Bronchial epithelial cell (primary cell): ENCODE measurements around the gene MAP4K5. TPM values are rescaled to one million over a fixed set of nuclear protein-coding genes. Genes with fewer than 3 reads are reported as not detected.

Source experiments
- DNase-seq: peaks from one replicate; pipeline ENCODE4 v3.0.0-alpha.2; 2010; ENCODE audit warnings: low read depth
- FAIRE-seq: peaks from 2 replicates; lab custom pipeline; 2011; peaks lifted over from hg19 to GRCh38; lab: Jason Lieb, UNC
- H3K27me3 ChIP-seq: 2 replicates; pipeline ENCODE4 v1.5.1; 2011; ENCODE audit warnings: low read length; ENCODE audit not compliant: control insufficient read depth, insufficient read depth
- H3K36me3 ChIP-seq: 2 replicates; pipeline ENCODE4 v1.5.1; 2011; ENCODE audit warnings: low read length; ENCODE audit not compliant: control insufficient read depth, insufficient read depth
- H3K4me3 ChIP-seq: 2 replicates; pipeline ENCODE4 v1.5.1; 2011; ENCODE audit warnings: mild to moderate bottlenecking, low read depth, low read length, control low read depth
- total RNA-seq: library from RNA; depleted of rRNA; stranded (reverse); fragments of >200 nt; gene quantifications from 2 replicates; pipeline ENCODE4 v1.2.1, GENCODE V29; 2014
- TF ChIP-seq, protein P1 (sequence below): IDR thresholded peaks from 2 replicates; pipeline ENCODE4 v1.5.1; 2011; ENCODE audit warnings: mild to moderate bottlenecking, moderate library complexity, low read length, control low read depth, inconsistent platforms; ENCODE audit not compliant: insufficient read depth, severe bottlenecking

MAP4K5 gene
- total RNA-seq, result 27.4 and 28.4 TPM in 2 replicates

DNA sequence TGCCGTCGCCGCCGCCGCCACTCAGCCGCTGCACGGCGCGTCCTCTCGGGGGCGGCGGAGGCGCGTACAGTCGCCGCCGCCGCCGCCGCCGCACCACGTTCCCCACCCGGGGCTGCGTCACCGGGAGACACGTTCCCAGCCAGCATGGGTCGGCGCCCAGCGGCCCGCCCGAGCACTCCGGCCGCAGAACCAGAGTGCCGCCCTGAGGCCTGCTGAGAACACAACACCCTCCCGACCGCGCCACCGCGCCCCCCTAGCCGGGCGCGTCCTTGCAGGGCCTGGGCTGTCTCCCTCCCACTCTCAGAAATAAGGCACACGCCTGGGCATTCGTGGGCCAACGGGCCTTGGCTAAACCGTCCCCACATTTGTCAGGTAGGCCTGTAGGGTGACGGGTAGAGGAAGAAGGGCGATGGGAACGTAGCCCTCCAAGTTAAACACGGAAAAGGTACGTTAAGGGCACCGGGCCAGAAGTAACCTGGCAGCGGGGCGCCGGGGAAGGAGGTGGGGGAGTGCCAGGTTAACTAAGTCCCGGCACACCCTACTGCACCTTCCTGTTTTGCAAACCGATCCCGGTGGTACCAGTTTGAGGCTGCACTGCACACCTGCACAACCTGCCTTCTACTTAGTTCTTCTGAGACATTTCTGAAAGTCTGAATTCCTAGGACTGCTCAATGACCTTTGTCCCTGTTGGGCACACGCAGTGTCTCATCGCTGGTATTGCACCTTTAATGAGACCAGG, at the start of gene MAP4K5:
Gene MAP4K5, minus strand, starts transcription at position 68 of the 739 bp plus-strand sequence. CDS start 520 bp downstream, outside the sequence.
- Histone ChIP-seq H3K36me3 (peaks cover 1% of the 10 kb centered on the region), H3K27me3 (no peaks in the 10 kb centered on the region), H3K4me3 (peak within 1 kb of the TSS; percentile 69)
- DNase-seq (peak; percentile 73), FAIRE-seq (no peak)
- TF ChIP-seq, protein P1, sequence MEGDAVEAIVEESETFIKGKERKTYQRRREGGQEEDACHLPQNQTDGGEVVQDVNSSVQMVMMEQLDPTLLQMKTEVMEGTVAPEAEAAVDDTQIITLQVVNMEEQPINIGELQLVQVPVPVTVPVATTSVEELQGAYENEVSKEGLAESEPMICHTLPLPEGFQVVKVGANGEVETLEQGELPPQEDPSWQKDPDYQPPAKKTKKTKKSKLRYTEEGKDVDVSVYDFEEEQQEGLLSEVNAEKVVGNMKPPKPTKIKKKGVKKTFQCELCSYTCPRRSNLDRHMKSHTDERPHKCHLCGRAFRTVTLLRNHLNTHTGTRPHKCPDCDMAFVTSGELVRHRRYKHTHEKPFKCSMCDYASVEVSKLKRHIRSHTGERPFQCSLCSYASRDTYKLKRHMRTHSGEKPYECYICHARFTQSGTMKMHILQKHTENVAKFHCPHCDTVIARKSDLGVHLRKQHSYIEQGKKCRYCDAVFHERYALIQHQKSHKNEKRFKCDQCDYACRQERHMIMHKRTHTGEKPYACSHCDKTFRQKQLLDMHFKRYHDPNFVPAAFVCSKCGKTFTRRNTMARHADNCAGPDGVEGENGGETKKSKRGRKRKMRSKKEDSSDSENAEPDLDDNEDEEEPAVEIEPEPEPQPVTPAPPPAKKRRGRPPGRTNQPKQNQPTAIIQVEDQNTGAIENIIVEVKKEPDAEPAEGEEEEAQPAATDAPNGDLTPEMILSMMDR, result peak; percentile 98

DNA sequence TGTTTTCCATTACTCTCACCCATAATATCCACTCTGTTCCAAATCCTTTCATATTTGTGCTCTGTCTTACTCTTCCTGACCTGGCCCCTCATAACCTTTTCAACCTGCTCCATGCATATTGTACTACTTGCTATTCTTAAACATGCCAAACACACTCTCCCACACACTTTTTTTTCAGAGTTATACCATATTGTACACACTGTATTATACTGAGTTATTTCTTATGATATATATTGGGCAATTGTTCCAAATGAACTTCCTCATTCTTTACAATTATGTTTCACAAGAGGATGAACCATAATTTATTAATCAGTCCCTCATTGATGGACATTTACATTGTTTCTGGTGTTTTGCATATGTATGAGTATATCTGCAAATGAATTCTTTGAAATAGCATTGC, 46.1 kb upstream of the MAP4K5 start:
- DNase-seq (peak; percentile 37), FAIRE-seq (no peak)
- no peaks in the 10 kb centered on the region for H3K36me3 ChIP-seq
- no peaks in the 10 kb centered on the region for H3K27me3 ChIP-seq
- TF ChIP-seq, protein P1, result no peak
- H3K4me3 ChIP-seq, result no peak overlapping the region

DNA sequence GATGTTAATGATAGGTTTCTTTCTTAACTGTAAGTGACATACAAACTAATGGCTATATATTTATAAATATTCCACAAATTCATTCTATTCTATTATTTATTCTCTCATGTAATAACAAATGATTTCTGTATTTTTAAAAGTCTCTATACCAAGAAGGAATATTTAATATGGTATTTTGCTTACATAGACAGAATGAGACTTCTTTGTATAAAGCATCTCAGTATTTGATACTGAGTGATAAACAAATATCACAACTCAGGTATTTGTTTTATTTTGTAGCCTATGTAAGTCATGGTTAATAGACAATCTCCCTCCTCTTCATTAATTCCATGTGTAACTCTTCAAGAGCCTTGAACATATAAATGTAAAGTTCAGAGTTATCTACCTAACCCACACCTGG, 45.6 kb upstream of the MAP4K5 start:
- TF ChIP-seq, protein P1, result no peak
- Histone ChIP-seq H3K36me3 (no peaks in the 10 kb centered on the region), H3K4me3 (no peak overlapping the region), H3K27me3 (no peaks in the 10 kb centered on the region)
- DNase-seq (no peak), FAIRE-seq (no peak)

DNA sequence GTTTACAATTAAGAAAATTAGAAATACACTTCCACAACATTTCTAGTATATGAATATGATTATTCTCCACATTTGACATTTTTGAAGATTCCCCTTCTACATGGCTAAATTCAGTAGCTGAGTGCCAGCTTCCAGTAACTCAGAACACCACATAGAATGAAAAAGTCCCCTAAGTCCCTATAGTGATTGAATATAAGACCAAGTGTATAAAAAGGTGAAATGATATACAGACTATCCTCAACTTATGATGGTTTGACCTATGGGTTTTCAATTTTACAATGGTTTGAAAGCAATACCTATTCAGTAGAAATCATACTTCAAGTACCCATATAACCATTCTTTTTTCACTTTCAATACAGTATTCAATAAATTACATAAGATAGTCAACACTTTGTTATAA, 43.4 kb upstream of the MAP4K5 start:
- Histone ChIP-seq H3K27me3 (no peaks in the 10 kb centered on the region), H3K4me3 (no peak overlapping the region), H3K36me3 (no peaks in the 10 kb centered on the region)
- TF ChIP-seq, protein P1, result no peak
- FAIRE-seq, result no peak
- no peak for DNase-seq

DNA sequence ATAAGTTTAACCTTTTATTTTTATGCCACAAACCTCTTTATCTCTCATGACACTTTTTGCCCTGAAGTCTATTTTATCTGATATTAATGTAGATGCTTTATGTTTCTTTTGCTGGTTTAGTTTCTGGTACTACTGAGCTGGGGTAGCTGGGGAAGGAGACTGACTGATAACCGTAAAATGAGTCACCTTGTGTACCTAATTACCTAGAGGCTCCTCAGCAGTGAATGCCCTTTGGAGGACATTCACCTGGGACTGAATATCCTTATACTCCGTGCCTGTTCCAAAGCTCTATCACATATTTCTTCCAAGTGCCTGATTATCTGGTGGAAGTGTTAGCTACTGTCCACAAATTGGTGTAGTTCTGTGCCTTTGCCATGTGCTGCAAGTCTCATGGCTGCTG, 41.5 kb upstream of the MAP4K5 start:
- Histone ChIP-seq H3K4me3 (no peak overlapping the region), H3K27me3 (no peaks in the 10 kb centered on the region), H3K36me3 (no peaks in the 10 kb centered on the region)
- no peak for FAIRE-seq
- peak; percentile 32 for DNase-seq
- TF ChIP-seq, protein P1, result no peak

DNA sequence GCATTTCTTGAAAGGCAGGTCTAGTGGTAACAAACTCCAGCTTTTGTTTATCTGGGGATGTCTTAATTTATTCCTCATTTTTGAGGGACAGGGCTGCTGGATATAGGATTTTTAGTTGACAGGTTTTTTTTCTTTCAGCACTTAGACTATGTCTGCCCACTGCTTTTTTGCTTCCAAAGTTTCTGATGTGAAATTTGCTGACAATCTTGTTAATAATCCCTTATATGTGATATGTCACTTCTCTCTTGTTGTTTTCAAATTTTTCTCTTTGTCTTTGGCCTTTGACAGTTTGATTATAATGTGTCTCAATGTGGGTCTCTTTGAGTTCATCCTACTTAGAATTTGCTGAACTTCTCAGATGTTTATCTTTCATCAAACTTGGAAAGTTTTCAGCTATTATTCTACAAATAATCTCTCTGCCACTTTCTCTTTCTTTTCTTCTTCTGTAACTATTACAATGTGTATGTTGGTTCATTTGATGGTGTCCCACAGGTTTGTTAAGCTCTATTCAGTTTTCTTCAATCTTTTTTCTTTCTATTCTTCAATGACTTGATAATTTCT, 37.4 kb upstream of the MAP4K5 start:
- TF ChIP-seq, protein P1, result no peak
- no peak for DNase-seq
- FAIRE-seq, result no peak
- Histone ChIP-seq H3K4me3 (no peak overlapping the region), H3K36me3 (no peaks in the 10 kb centered on the region), H3K27me3 (no peaks in the 10 kb centered on the region)
